Measurements from ENCODE around the gene ADD2. TPM values are rescaled to one million over a fixed set of nuclear protein-coding genes. Genes with fewer than 3 reads are reported as not detected.
A peak's percentile ranks its signal among the peaks of the same experiment; 100 is the strongest.

The ADD2 gene, protein sequence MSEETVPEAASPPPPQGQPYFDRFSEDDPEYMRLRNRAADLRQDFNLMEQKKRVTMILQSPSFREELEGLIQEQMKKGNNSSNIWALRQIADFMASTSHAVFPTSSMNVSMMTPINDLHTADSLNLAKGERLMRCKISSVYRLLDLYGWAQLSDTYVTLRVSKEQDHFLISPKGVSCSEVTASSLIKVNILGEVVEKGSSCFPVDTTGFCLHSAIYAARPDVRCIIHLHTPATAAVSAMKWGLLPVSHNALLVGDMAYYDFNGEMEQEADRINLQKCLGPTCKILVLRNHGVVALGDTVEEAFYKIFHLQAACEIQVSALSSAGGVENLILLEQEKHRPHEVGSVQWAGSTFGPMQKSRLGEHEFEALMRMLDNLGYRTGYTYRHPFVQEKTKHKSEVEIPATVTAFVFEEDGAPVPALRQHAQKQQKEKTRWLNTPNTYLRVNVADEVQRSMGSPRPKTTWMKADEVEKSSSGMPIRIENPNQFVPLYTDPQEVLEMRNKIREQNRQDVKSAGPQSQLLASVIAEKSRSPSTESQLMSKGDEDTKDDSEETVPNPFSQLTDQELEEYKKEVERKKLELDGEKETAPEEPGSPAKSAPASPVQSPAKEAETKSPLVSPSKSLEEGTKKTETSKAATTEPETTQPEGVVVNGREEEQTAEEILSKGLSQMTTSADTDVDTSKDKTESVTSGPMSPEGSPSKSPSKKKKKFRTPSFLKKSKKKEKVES
- total RNA-seq = 1.4 TPM
- long read RNA-seq, full-length matches to known transcripts = 2 of 2 reads
- long read RNA-seq, partial matches to known transcripts = 0 of 2 reads
- long read RNA-seq, other reads (novel, unspliced or antisense) = 0 of 2 reads

DNA sequence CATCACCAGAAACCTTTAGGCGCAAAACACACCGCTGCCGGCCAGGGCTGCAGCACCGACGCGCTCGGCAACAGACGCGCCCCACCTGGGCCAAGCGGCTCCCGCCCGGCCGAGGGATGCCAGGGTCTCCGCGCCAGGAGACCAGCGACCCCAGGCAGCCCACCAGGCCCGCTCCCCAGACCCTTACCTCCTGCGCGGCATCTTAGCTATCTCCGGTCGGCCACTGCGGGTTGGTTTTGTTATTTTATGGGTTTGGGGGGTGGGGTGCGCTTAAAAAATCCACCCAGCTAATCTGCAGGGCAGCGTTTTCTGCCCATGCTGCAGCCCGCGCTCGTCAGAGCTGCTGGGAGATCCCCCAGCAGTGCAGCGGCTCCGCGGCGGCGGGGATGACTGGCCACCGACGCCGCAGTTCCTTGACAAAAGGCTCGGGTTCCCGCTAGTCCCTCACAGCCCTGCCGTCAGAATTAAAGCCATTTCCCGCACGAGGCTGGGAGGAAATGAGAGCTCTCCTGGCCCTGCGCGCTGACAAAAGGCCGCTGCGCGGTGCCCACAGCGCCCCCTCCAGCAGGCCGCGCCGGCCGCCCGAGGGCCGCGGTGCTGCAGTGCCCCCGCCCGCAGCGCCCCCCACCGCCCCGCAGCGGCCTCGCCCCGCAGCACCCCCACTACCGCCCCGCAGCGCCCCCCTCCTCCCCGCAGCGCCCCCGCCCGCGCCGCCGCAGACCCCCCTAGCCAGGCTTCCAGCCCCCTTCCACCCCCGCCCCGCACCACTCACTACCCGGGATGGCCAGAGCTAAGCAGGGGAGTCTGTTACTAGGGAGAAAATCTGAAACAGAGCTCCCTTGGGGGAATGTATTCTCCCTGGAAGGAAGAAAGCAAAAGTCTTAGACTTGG is at the start of gene ADD2:
TSS of gene ADD2 (minus strand) at position 502 of the 891 bp plus-strand sequence. CDS start 61,792 bp downstream, outside the sequence.
- H3K27me3 ChIP-seq = peaks cover 51% of the 10 kb centered on the region
- intact Hi-C loops (cut with DNase I) = no loop called here
- DNase-seq (peak; percentile 60), ATAC-seq (peak; percentile 69)
- peaks cover 16% of the 10 kb centered on the region for H3K4me1 ChIP-seq
- peak within 1 kb of the TSS; percentile 46 for H3K4me3 ChIP-seq
- TF ChIP-seq CTCF (IDR thresholded peaks at IDR 0.05) = peak; percentile 19
- H3K36me3 ChIP-seq = no peaks in the 10 kb centered on the region
- no peak within 1 kb of the TSS for H3K27ac ChIP-seq
- H3K9me3 ChIP-seq = no peaks in the 10 kb centered on the region

GRCh38 chr2:70817284-70817954 is 49.4 kb upstream of the ADD2 start:
- no peak for DNase-seq
- ATAC-seq = no peak
- peaks cover 10% of the 10 kb centered on the region for H3K27me3 ChIP-seq
- H3K4me3 ChIP-seq = no peak overlapping the region
- no peak for TF ChIP-seq CTCF (IDR thresholded peaks at IDR 0.05)
- H3K4me1 ChIP-seq = no peaks in the 10 kb centered on the region
- H3K36me3 ChIP-seq = no peaks in the 10 kb centered on the region
- no peaks in the 10 kb centered on the region for H3K9me3 ChIP-seq
- no peak overlapping the region for H3K27ac ChIP-seq
- intact Hi-C loops (cut with DNase I) = no loop called here

DNA sequence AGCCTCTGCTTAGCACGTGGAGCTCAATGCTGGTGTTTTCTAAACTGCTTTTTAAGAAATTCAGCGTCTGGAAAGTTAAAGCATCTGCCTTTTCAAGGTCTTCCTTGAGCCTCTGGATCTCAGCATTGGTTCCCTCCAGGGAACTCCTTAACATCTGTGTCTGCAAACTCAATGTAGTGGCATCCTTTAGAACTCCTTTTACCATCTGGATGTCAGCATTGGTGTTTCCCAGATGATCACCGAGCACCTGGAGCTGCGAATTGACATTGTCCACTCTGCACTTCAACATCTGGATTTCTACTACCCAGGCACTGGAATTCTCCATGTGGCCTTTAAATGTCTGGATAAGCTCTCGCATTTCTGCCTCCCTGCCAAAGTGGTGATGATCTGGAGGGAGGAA is 48.7 kb upstream of the ADD2 start:
- peaks cover 10% of the 10 kb centered on the region for H3K27me3 ChIP-seq
- no peaks in the 10 kb centered on the region for H3K9me3 ChIP-seq
- H3K27ac ChIP-seq = no peak overlapping the region
- no peak overlapping the region for H3K4me3 ChIP-seq
- TF ChIP-seq CTCF (IDR thresholded peaks at IDR 0.05) = no peak
- no peak for ATAC-seq
- DNase-seq = no peak
- intact Hi-C loops (cut with DNase I) = no loop called here
- H3K36me3 ChIP-seq = no peaks in the 10 kb centered on the region
- no peaks in the 10 kb centered on the region for H3K4me1 ChIP-seq

GRCh38 chr2:70808983-70809958 is 41.3 kb upstream of the ADD2 start:
- no peak for TF ChIP-seq CTCF (IDR thresholded peaks at IDR 0.05)
- intact Hi-C loops (cut with DNase I) = no loop called here
- no peaks in the 10 kb centered on the region for H3K36me3 ChIP-seq
- no peaks in the 10 kb centered on the region for H3K4me1 ChIP-seq
- peak; percentile 30 for ATAC-seq
- no peaks in the 10 kb centered on the region for H3K9me3 ChIP-seq
- no peak overlapping the region for H3K4me3 ChIP-seq
- no peak overlapping the region for H3K27ac ChIP-seq
- no peaks in the 10 kb centered on the region for H3K27me3 ChIP-seq
- DNase-seq = no peak
